Right renal cortex interstitium (tissue), 3 donors: ENCODE measurements around the gene RAI14. TPM values are rescaled to one million over a fixed set of nuclear protein-coding genes. Genes with fewer than 3 reads are reported as not detected.

Experiments used
- DNase-seq, 3 donors: peaks; one replicate each; pipeline ENCODE4 v3.0.0-alpha.2; 2013; ENCODE audit warnings: low read depth in 3 of 3, low spot score in 2 of 3
- polyA plus RNA-seq, 3 donors: library from polyadenylated mRNA; unstranded; fragments of 120-200 nt; gene quantifications; one replicate each; pipeline ENCODE4 v1.2.1, GENCODE V29; 2013; ENCODE audit not compliant: insufficient read length in 3 of 3

The RAI14 gene
- polyA plus RNA-seq, 3 donors = 89.6 to 103 (median 100.0) TPM

- DNase-seq = no peak
Measured at GRCh38 chr5:34674187-34674586, 18.1 kb downstream of the RAI14 start.

GRCh38 chr5:34675857-34676256 lies 19.7 kb downstream of the RAI14 start:
- DNase-seq = no peak

GRCh38 chr5:34676416-34676815 lies 20.3 kb downstream of the RAI14 start:
- no peak for DNase-seq

- DNase-seq = no peak
Measured at GRCh38 chr5:34677428-34677827, 21.3 kb downstream of the RAI14 start.

- no peak for DNase-seq
Measured at GRCh38 chr5:34680896-34681295, 24.8 kb downstream of the RAI14 start.

GRCh38 chr5:34682926-34683623 lies 26.9 kb downstream of the RAI14 start:
- DNase-seq = no peak

- DNase-seq = peak in 1 of 3 donors; percentile 63
Measured at GRCh38 chr5:34684281-34684979, 28.3 kb downstream of the RAI14 start.

- DNase-seq = no peak
Measured at GRCh38 chr5:34684980-34685352, 28.8 kb downstream of the RAI14 start.

GRCh38 chr5:34685485-34686165 lies 29.5 kb downstream of the RAI14 start:
- DNase-seq = no peak

- no peak for DNase-seq
Measured at GRCh38 chr5:34686762-34687268, 30.7 kb downstream of the RAI14 start.

GRCh38 chr5:34687269-34688011 lies 31.3 kb downstream of the RAI14 start:
- DNase-seq = no peak

GRCh38 chr5:34688015-34688810 lies 32.1 kb downstream of the RAI14 start:
- DNase-seq = no peak

- DNase-seq = no peak
Measured at GRCh38 chr5:34690301-34690700, 34.2 kb downstream of the RAI14 start.

GRCh38 chr5:34690898-34691297 lies 34.8 kb downstream of the RAI14 start:
- DNase-seq = no peak

- DNase-seq = no peak
Measured at GRCh38 chr5:34691326-34691725, 35.2 kb downstream of the RAI14 start.

GRCh38 chr5:34692786-34693185 lies 36.7 kb downstream of the RAI14 start:
- no peak for DNase-seq

GRCh38 chr5:34694012-34694411 lies 37.9 kb downstream of the RAI14 start:
- DNase-seq = no peak

GRCh38 chr5:34694685-34695084 lies 38.6 kb downstream of the RAI14 start:
- DNase-seq = no peak

- no peak for DNase-seq
Measured at GRCh38 chr5:34695275-34696027, 39.3 kb downstream of the RAI14 start.
